ENCODE measurements around the gene LRRD1.

LRRD1 gene

GRCh38 chr7:92141161-92141560, 37.8 kb downstream of the LRRD1 start:
- H3K4me3 ChIP-seq (ENCODE audit: severe bottlenecking), result no peak overlapping the region
- H3K9me3 ChIP-seq (ENCODE audit: severe bottlenecking), result no peaks in the 10 kb centered on the region
- H3K36me3 ChIP-seq (ENCODE audit: low read depth), result no peaks in the 10 kb centered on the region
- no peak for TF ChIP-seq CTCF (IDR thresholded peaks at IDR 0.05; ENCODE audit: poor library complexity, severe bottlenecking)
- ATAC-seq (ENCODE audit: low read depth), result no peak
- no peaks in the 10 kb centered on the region for H3K4me1 ChIP-seq (ENCODE audit: insufficient read depth, poor library complexity, severe bottlenecking)
- H3K27ac ChIP-seq (ENCODE audit: poor library complexity, severe bottlenecking), result no peak overlapping the region
- no peak for DNase-seq (ENCODE audit: low spot score)
- no peaks in the 10 kb centered on the region for H3K27me3 ChIP-seq (ENCODE audit: insufficient read depth, poor library complexity, severe bottlenecking)

- H3K36me3 ChIP-seq (ENCODE audit: low read depth), result peaks cover 10% of the 10 kb centered on the region
- no peaks in the 10 kb centered on the region for H3K4me1 ChIP-seq (ENCODE audit: insufficient read depth, poor library complexity, severe bottlenecking)
- no peak overlapping the region for H3K27ac ChIP-seq (ENCODE audit: poor library complexity, severe bottlenecking)
- no peak for DNase-seq (ENCODE audit: low spot score)
- no peak for TF ChIP-seq CTCF (IDR thresholded peaks at IDR 0.05; ENCODE audit: poor library complexity, severe bottlenecking)
- no peak overlapping the region for H3K4me3 ChIP-seq (ENCODE audit: severe bottlenecking)
- no peaks in the 10 kb centered on the region for H3K27me3 ChIP-seq (ENCODE audit: insufficient read depth, poor library complexity, severe bottlenecking)
- no peaks in the 10 kb centered on the region for H3K9me3 ChIP-seq (ENCODE audit: severe bottlenecking)
- ATAC-seq (ENCODE audit: low read depth), result no peak
Measured at GRCh38 chr7:92137557-92137956, 41.4 kb downstream of the LRRD1 start.

- H3K4me3 ChIP-seq (ENCODE audit: severe bottlenecking), result peak overlapping the region; percentile 87
- peaks cover 33% of the 10 kb centered on the region for H3K36me3 ChIP-seq (ENCODE audit: low read depth)
- ATAC-seq (ENCODE audit: low read depth) (peak; percentile 13; the same call in 1 of the 3 replicates), DNase-seq (ENCODE audit: low spot score) (no peak)
- no peak for TF ChIP-seq CTCF (IDR thresholded peaks at IDR 0.05; ENCODE audit: poor library complexity, severe bottlenecking)
- H3K9me3 ChIP-seq (ENCODE audit: severe bottlenecking), result no peaks in the 10 kb centered on the region
- no peaks in the 10 kb centered on the region for H3K27me3 ChIP-seq (ENCODE audit: insufficient read depth, poor library complexity, severe bottlenecking)
- peak overlapping the region; percentile 84 for H3K27ac ChIP-seq (ENCODE audit: poor library complexity, severe bottlenecking)
- no peaks in the 10 kb centered on the region for H3K4me1 ChIP-seq (ENCODE audit: insufficient read depth, poor library complexity, severe bottlenecking)
Measured at GRCh38 chr7:92135052-92135889, 43.7 kb downstream of the LRRD1 start.

GRCh38 chr7:92134271-92135051, 44.5 kb downstream of the LRRD1 start, which contains the start of gene CYP51A1:
Gene CYP51A1 (minus strand): TSS chr7:92134477. CDS start chr7:92134364, 113 bp downstream.
- Histone ChIP-seq H3K27me3 (ENCODE audit: insufficient read depth, poor library complexity, severe bottlenecking) (no peaks in the 10 kb centered on the region), H3K4me3 (ENCODE audit: severe bottlenecking) (peak within 1 kb of the TSS; percentile 87), H3K9me3 (ENCODE audit: severe bottlenecking) (no peaks in the 10 kb centered on the region), H3K27ac (ENCODE audit: poor library complexity, severe bottlenecking) (peak within 1 kb of the TSS; percentile 84), H3K36me3 (ENCODE audit: low read depth) (peaks cover 41% of the 10 kb centered on the region), H3K4me1 (ENCODE audit: insufficient read depth, poor library complexity, severe bottlenecking) (no peaks in the 10 kb centered on the region)
- DNase-seq (ENCODE audit: low spot score), result peak; percentile 89
- peak; percentile 88 for ATAC-seq (ENCODE audit: low read depth)
- no peak for TF ChIP-seq CTCF (IDR thresholded peaks at IDR 0.05; ENCODE audit: poor library complexity, severe bottlenecking)

Measured in RWPE2 (cell line).